ENCODE data around the gene CD300A.
"Not testable (repeated sequence)": the region's sequence is repeated elsewhere in the genome, so short reads cannot be mapped to it uniquely, and the experiment has no call there.

Gene CD300A

DNA sequence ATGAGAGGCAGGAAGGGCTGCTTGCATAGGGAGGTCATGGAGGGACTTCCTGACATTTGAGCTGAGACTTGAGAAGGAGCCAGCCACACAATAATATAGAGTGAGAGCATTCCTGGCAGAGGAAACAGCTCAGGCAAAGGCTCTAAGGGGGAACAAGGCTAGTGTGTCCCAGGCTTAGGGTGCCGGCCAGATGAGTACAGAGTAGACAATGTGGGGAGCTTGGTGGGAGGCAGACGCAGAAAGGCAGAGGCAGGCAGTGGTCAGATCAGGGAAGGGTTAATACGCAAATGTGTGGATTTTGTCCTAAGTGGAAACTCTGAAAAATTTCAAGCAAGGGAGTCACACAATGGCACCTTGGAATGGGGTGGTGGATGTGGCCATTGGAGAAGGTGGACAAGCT is 33.6 kb downstream of the CD300A start:
- TF ChIP-seq, protein P1, sequence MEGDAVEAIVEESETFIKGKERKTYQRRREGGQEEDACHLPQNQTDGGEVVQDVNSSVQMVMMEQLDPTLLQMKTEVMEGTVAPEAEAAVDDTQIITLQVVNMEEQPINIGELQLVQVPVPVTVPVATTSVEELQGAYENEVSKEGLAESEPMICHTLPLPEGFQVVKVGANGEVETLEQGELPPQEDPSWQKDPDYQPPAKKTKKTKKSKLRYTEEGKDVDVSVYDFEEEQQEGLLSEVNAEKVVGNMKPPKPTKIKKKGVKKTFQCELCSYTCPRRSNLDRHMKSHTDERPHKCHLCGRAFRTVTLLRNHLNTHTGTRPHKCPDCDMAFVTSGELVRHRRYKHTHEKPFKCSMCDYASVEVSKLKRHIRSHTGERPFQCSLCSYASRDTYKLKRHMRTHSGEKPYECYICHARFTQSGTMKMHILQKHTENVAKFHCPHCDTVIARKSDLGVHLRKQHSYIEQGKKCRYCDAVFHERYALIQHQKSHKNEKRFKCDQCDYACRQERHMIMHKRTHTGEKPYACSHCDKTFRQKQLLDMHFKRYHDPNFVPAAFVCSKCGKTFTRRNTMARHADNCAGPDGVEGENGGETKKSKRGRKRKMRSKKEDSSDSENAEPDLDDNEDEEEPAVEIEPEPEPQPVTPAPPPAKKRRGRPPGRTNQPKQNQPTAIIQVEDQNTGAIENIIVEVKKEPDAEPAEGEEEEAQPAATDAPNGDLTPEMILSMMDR (IDR thresholded peaks at IDR 0.05; ENCODE audit: low read depth, low read length), result no peak
- DNase-seq (ENCODE audit: low read depth), result no peak
- no peak overlapping the region for H3K4me3 ChIP-seq (ENCODE audit: low read depth, low read length)

DNA sequence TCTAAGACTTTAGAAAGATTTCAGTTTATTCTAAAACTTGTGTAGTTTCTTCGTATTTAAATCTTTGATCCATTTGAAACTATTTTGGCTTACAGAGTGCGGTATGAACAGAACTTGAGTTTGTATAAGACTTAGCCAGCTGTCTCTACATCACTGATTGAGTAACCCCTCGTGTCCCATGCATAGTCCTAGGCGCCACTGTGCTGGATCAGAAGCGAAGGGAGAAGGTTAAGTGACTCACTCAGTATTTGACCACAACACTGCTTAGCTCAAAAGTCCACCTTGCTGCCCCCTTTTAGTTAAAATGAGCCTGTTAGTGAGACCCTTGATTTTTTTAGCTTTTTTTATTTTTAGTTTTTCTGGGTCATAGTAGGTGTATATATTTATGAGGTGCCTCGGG is 36.4 kb downstream of the CD300A start:
- no peak for TF ChIP-seq MYC (IDR thresholded peaks at IDR 0.05; ENCODE audit: low read depth, low read length)
- TF ChIP-seq, protein P2, sequence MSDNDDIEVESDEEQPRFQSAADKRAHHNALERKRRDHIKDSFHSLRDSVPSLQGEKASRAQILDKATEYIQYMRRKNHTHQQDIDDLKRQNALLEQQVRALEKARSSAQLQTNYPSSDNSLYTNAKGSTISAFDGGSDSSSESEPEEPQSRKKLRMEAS (IDR thresholded peaks at IDR 0.05; ENCODE audit: low read depth, low read length), result no peak; the same call in 1 of the 2 replicates
- peak; percentile 63 for DNase-seq (ENCODE audit: low read depth)
- no peak overlapping the region for H3K4me3 ChIP-seq (ENCODE audit: low read depth, low read length)

DNA sequence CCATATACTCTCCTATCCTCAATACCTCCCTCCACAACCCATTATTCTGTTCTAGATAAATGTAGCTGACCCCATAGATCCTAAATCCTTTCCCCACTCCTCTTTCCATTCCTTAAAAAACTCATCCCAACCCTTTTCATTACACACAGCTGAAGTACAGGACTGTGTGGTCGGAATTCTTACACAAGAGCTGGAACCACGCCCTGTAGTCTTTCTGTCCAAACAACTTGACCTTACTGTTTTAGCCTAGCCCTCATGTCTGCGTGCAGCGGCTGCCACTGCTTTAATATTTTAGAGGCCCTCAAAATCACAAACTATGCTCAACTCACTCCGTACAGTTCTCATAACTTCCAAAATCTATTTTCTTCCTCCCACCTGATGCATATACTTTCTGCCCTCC is 37.5 kb downstream of the CD300A start:
- not testable (repeated sequence) for H3K4me3 ChIP-seq (ENCODE audit: low read depth, low read length); DNase-seq (ENCODE audit: low read depth)

DNA sequence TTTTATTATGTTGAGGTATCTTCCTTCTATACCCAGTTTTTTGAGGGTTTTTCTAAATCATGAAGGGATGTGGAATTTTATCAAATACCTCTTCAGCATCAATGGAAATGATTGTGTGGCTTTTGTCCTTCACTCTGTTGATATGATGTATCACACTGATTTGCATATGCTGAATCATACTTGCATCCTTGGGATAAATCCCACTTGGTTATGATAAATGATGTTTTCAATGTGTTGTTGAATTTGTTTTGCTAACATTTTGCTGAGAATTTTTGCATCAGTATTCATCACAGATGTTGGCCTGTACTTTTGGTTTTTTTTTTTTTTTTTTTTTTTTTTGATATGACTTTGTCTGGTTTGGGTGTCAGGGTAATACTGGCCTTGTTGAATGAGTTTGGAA is 41.7 kb downstream of the CD300A start:
- DNase-seq (ENCODE audit: low read depth), result no peak
- TF ChIP-seq MYC (IDR thresholded peaks at IDR 0.05; ENCODE audit: low read depth, low read length) (no peak), POLR2A (IDR thresholded peaks at IDR 0.05; ENCODE audit: extremely low read depth, insufficient read length) (no peak)
- TF ChIP-seq, protein P2 (IDR thresholded peaks at IDR 0.05; ENCODE audit: low read depth, low read length), result no peak
- TF ChIP-seq, protein P1 (IDR thresholded peaks at IDR 0.05; ENCODE audit: low read depth, low read length), result no peak
- no peak overlapping the region for H3K4me3 ChIP-seq (ENCODE audit: low read depth, low read length)

DNA sequence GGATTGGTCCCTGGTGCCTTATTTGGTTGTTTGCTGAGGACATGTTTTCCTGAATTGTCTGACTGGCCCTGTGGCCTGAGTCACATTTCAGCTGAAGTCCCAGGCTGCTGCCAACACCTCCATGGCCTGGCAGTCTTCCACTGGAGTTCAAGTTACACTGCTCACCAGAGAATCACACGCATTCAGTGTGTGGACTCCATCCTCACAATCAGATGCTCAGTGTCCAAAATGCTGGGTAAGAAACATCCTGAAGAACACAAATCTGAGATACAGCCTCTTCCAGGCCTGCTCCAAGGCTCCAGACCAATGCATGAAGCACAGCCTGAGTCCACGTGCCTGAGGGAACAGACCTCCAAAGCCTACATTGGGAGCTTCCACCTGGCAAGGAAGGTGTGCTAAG is 45.6 kb downstream of the CD300A start:
- no peak for TF ChIP-seq MYC (IDR thresholded peaks at IDR 0.05; ENCODE audit: low read depth, low read length)
- no peak for TF ChIP-seq POLR2A (IDR thresholded peaks at IDR 0.05; ENCODE audit: extremely low read depth, insufficient read length)
- TF ChIP-seq, protein P1 (IDR thresholded peaks at IDR 0.05; ENCODE audit: low read depth, low read length), result no peak
- TF ChIP-seq, protein P2 (IDR thresholded peaks at IDR 0.05; ENCODE audit: low read depth, low read length), result no peak

DNA sequence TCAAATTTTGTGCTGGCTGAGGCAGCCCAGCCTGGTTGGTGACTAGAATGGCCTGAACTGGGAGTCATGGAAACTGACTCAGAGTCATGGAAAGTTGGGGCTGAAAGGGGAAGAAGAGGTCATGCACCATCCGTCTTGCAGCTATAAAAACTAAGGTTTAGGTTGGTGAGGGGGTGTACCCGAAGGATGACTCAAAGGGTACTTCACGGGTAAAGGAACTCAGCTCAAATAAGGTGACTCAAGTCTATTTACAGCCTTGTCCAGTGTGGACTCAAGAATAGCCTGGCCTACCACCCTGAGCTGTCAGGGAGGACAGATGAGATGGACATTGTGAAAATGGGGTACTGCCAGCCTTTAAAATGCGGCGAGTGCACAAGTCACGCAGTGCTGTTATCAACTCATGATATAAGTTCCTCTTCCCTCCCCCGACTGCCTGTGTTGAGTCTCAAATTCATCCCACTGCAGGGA is 46.2 kb downstream of the CD300A start:
- TF ChIP-seq, protein P1 (IDR thresholded peaks at IDR 0.05; ENCODE audit: low read depth, low read length), result no peak
- TF ChIP-seq, protein P2 (IDR thresholded peaks at IDR 0.05; ENCODE audit: low read depth, low read length), result no peak
- no peak for TF ChIP-seq MYC (IDR thresholded peaks at IDR 0.05; ENCODE audit: low read depth, low read length)
- TF ChIP-seq POLR2A (IDR thresholded peaks at IDR 0.05; ENCODE audit: extremely low read depth, insufficient read length), result no peak
- DNase-seq (ENCODE audit: low read depth), result peak; percentile 82
- H3K4me3 ChIP-seq (ENCODE audit: low read depth, low read length), result no peak overlapping the region

More for the DNA sequence above, 45.6 kb downstream of the CD300A start:
- DNase-seq (ENCODE audit: low read depth), result no peak
- no peak overlapping the region for H3K4me3 ChIP-seq (ENCODE audit: low read depth, low read length)

DNA sequence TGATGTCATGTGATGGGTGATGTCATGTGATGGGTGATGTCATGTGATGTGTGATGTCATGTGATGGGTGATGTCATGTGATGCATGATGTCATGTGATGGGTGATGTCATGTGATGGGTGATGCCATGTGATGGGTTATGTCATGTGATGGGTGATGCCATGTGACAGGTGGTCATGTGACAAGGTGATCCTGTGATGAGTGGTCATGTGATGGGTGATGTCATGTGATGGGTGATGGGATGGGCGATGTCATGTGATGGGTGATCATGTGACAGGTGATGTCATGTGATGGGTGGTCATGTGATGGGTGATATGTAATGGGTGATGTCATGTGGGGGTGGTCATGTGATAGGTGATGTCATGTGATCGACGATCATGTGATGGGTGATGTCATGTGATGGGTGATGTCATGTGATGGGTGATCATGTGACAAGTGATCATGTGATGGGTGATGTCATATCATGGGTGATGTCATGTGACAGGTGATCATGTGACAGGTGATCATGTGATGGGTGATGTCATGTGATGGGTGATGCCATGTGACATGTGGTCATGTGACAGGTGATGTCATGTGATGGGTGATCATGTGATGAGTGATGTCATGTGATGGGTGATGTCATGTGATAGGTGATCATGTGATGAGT is 47.7 kb downstream of the CD300A start:
- TF ChIP-seq, protein P2 (IDR thresholded peaks at IDR 0.05; ENCODE audit: low read depth, low read length), result peak; percentile 62
- TF ChIP-seq, protein P1 (IDR thresholded peaks at IDR 0.05; ENCODE audit: low read depth, low read length), result no peak
- DNase-seq (ENCODE audit: low read depth), result peak; percentile 51

More for the DNA sequence above, 47.7 kb downstream of the CD300A start:
- no peak overlapping the region for H3K4me3 ChIP-seq (ENCODE audit: low read depth, low read length)

Measured in NB4 (cell line).